PFSK-1 (cell line): ENCODE measurements around the gene MSGN1.

Experiments used
- FOXP2 ChIP-seq: optimal IDR thresholded peaks from 2 replicates; pipeline ENCODE3; 2011; ENCODE audit warnings: borderline replicate concordance, control low read depth, inconsistent platforms; ENCODE audit not compliant: insufficient read depth; ENCODE audit errors: extremely low read length, extremely low read depth
- POLR2AphosphoS5 ChIP-seq: IDR thresholded peaks from 2 replicates; pipeline ENCODE4 v1.6.1; 2012; ENCODE audit warnings: low read depth, mild to moderate bottlenecking, control low read depth, low read length, moderate library complexity
- REST ChIP-seq, 2 experiments: IDR thresholded peaks; 2 replicates each; pipeline versions ENCODE4 v1.6.1 to v1.8.0; 2011 to 2012; ENCODE audit warnings: low read depth in 2 of 2, low read length in 2 of 2, control low read depth in 1 of 2, inconsistent platforms in 1 of 2, mild to moderate bottlenecking in 1 of 2, moderate library complexity in 1 of 2; ENCODE audit not compliant: insufficient read depth in 1 of 2
- SIN3A ChIP-seq: IDR thresholded peaks from 2 replicates; pipeline ENCODE4 v1.6.1; 2012; ENCODE audit warnings: mild to moderate bottlenecking, low read length, moderate library complexity, borderline replicate concordance; ENCODE audit not compliant: insufficient read depth
- TAF1 ChIP-seq: IDR thresholded peaks from 2 replicates; pipeline ENCODE4 v1.6.1; 2012; ENCODE audit warnings: low read length, control low read depth, borderline replicate concordance; ENCODE audit not compliant: insufficient read depth

MSGN1 gene

DNA sequence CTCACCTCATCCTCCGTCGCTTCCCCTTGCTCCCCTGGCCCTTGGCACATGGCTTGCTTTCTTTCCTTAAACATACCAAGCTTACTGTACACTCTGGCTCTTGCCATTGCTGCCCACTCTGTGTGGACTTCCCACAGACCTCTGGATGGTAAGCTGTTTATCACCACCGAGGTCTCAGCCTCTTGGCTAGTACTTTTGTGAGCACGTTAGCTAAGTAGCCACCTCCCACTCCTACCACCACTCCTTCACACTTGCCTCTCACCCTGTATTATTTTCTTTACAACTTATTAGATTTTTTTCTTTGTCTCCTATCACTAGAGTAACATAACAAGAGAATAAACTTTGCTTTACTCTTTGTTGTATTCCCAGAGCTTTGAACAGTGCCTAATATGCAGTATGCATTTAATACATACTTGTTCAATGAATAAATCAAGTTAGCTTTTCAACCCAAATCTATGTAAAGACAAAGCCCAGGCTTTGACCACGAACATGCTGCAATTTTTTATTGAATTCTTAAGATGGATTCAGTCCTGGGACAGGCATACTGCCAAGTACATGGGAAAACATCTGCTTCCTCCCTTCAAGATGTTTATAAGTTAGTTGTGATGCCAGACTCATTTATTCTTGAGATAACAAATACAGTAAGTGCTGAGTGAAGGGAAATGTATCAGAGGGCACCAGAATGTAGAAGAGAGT, 25.0 kb upstream of the MSGN1 start:
- TF ChIP-seq SIN3A (no peak), REST (IDR thresholded peaks at IDR 0.05; ENCODE audit: insufficient read depth in 1 of 2, low read depth in 2 of 2, low read length in 2 of 2) (no peak), POLR2AphosphoS5 (no peak), TAF1 (no peak), FOXP2 (no peak)

- TF ChIP-seq FOXP2 (no peak), SIN3A (no peak), TAF1 (no peak), POLR2AphosphoS5 (no peak), REST (IDR thresholded peaks at IDR 0.05; ENCODE audit: insufficient read depth in 1 of 2, low read depth in 2 of 2, low read length in 2 of 2) (no peak)
Observed at GRCh38 chr2:17791817-17792130, 24.5 kb upstream of the MSGN1 start.

DNA sequence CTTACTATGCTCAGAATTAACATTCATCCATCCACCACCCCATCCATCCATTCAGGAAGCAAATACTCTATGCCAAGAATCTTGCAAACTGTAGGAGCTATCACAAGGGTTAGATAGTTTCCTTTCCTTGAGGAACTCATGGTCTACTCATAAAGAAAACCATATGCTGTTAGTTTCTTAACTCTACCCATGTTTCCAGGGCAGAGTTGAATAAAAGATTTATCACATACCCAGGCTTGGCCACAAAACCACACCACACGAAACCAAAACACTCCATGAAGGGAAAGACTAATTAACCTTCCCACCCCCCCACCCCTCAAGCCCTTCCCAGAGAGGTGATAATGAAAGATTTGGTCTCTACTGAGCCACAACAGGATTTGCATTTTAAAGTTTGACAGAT, 23.7 kb upstream of the MSGN1 start:
- TF ChIP-seq POLR2AphosphoS5 (no peak), REST (IDR thresholded peaks at IDR 0.05; ENCODE audit: insufficient read depth in 1 of 2, low read depth in 2 of 2, low read length in 2 of 2) (no peak), TAF1 (no peak), FOXP2 (no peak), SIN3A (no peak)

GRCh38 chr2:17793296-17793695, 23.0 kb upstream of the MSGN1 start:
- TF ChIP-seq REST (IDR thresholded peaks at IDR 0.05; ENCODE audit: insufficient read depth in 1 of 2, low read depth in 2 of 2, low read length in 2 of 2) (no peak), FOXP2 (no peak), POLR2AphosphoS5 (no peak), SIN3A (no peak), TAF1 (no peak)

DNA sequence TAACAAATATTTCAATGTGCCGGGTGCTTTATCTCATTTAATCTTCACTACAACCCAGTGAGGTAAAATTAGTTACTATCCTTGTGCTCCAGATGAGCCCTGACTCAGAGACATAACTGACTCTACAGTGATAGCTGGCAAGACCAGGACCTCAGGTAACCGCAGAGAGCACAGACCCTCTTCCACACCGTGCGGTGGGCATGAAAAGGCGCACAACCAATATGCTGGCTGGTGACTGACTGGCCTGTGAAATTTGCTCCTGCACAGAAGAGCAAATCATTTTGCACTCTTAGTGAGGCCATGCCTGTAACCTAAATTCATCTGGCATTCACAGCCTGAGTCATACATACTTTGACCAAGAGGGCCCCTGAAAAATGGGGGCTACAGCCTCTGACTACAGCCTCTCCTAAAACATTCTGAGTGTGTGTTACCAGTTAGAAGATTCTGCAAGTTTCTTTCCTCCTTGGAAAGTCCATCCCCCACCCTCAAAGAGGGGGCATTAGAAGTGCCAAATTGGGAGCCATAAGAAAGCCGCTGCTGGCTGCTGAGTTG, 22.4 kb upstream of the MSGN1 start:
- TF ChIP-seq SIN3A (no peak), FOXP2 (no peak), POLR2AphosphoS5 (no peak), REST (IDR thresholded peaks at IDR 0.05; ENCODE audit: insufficient read depth in 1 of 2, low read depth in 2 of 2, low read length in 2 of 2) (no peak), TAF1 (no peak)
